Stimulated activated CD8-positive, alpha-beta memory T cell treated with anti-CD3 and anti-CD28 coated beads, Interleukin-7, amount 100 ng/mL, for 1 hour (primary cell): ENCODE results near the gene CDON.

Experiments
- DNase-seq, 2 donors: peaks; one replicate each; pipeline ENCODE4 v3.0.0-alpha.2; 2020; ENCODE audit warnings: low read depth in 2 of 2

Gene CDON

GRCh38 chr11:125956391-125957134, 106.1 kb downstream of the CDON start:
- DNase-seq, result no peak

GRCh38 chr11:125955856-125956255, 106.8 kb downstream of the CDON start:
- DNase-seq, result no peak

DNA sequence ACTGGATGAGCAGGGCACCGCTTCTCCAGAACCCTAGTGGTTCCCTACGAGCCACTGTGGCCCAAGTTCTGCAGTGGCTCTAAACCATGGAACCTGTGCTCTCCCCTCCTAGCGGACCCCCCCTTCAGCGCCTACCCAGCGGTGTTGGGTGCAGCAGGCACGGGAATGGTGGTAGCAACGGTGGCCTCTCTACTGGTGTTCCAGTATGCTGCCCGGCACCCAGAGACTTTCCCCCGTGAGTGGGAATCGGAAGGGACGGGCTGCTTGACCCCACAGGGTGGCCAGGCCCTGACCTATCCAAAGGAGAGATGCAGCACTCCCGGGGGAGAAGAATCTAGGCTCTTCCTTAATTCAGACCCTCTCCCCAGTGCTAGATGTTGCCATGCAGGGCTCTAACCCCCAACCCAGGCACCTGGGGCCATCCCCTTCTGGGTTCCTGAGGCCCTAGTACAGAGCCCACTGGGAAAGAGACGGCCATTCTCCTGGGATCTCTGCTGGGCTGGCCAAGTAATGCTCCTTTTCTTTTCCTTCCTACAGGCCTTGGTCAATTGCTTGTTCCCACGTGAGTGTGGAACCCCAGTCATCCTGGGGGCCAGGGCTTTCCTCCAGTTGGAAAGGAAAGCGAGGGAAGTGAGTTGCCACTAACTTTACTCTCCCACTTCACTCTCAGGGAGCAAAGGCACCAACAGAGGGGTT, 107.6 kb downstream of the CDON start:
- no peak for DNase-seq

DNA sequence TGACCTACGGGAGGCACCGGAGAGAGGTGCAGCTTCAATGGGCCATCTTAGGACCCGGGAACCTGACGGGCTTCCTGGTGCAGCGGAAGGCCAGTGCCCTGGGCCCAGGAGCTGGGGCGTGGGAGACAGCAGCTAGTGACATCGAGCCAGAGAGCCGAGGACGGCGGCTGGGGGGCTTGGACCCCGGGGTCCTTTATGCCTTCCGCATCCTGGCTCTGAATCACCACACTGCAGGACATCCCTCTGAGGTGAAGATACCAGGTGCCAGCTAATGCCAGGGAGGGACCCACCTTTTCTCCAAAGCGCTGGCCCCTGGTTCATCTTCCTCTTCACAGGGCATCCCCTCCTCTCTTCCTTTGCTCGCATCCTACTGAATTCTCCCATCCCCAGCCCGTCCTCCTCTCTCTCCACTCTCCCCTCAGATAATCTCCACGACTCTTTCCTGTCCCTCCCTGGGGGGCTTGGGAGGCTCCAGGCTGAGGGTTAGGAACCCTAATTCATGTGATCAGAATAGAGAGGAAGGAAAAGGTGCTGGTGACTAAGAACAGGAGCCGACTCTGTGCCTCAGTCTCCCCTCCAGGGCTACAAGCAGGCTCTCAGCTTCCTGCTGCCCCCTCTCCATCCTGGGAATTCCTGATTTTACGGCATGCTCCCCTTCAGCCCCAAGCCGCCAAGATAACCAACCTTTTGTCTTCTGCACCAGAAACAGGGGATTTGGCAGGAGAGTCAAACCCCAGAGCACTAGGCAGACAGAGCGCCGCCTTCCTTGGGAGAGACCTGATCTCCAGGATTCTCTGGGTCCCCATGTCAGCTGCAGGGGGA, 108.3 kb downstream of the CDON start:
- DNase-seq, result no peak

- DNase-seq, result no peak
These were observed 109.2 kb downstream of the CDON start for GRCh38 chr11:125953401-125953935.

- no peak for DNase-seq
These were observed 109.7 kb downstream of the CDON start for GRCh38 chr11:125952973-125953372.

DNA sequence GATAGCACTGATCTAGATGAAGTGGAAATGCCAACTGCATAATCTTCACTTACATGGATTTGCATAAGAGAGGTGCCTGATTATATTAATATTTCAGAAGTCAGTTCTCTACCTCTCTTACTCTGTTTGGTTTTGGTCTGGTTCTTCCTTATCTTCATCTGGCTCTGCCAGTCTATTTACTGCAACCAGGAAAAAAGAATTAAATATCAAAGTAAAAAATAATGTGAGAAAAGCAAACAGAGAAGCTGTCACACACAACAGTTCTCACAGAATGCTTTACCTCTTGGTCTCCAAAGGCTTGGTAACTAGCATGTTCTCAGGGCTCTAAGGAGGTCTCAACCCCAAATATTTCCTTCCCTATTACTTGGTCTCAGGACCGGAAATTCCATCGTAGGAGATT, 110.1 kb downstream of the CDON start:
- DNase-seq, result no peak

- DNase-seq, result no peak
These were observed 110.9 kb downstream of the CDON start for GRCh38 chr11:125951731-125952130.

DNA sequence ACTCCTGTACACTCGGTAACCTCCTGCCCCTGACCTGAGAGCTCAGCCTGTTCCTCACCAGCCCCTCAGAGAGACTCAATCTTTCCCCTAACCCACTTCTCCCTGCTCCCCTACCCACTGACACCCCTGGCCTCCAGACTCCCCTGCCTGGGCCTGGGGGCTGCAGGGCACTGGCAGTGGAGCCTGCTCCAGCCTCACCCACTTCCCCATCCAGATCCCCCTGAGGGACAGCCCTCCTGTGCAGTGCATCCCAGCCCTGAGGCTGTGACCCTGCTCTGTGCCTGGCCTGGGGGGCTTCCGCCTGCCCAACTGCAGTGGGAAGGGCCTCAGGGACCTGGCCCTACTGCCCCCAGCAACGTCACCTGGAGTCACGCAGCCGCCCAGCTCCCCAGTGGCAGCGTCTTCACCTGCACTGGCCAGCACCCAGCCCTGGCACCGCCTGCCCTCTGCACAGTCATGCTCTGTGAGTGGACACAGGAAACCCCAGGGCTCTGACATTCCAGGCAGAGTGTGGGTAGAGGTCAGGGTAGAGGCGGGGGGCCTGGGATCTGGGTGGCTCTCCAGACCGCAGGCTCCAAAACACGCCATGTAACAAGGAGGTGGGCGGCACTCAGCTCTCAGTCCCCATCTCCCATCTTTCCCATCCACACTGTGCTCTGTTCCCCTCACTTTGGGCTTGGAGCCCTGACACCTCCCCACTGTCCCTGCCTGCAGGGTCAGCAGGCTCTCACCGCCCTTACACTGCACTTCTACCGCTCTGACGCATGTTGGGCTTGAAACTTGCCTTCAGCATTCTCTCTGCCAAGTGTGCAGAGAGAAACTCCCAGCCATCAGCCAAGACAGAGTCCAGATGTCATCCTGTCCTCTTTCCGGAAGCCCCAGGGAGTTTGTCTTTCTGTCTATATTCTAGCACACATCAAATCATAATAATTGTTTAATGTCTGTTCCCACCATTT, 111.7 kb downstream of the CDON start:
- DNase-seq, result no peak

DNA sequence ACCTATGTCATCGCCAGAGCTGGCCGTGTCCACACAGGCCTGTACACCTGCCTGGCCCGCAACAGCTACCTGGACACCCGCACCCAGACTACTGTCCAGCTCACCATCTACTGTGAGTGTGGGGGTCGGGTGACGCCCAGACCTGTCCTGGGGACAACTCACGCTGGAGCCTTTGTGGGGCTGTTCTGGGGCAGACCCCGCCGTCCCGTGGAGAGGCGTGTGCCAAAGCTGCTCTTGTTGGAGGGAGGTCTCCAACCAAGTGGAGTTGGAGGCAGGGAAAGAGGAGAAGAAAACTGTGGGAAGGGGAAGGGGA, 112.5 kb downstream of the CDON start:
- no peak for DNase-seq

DNA sequence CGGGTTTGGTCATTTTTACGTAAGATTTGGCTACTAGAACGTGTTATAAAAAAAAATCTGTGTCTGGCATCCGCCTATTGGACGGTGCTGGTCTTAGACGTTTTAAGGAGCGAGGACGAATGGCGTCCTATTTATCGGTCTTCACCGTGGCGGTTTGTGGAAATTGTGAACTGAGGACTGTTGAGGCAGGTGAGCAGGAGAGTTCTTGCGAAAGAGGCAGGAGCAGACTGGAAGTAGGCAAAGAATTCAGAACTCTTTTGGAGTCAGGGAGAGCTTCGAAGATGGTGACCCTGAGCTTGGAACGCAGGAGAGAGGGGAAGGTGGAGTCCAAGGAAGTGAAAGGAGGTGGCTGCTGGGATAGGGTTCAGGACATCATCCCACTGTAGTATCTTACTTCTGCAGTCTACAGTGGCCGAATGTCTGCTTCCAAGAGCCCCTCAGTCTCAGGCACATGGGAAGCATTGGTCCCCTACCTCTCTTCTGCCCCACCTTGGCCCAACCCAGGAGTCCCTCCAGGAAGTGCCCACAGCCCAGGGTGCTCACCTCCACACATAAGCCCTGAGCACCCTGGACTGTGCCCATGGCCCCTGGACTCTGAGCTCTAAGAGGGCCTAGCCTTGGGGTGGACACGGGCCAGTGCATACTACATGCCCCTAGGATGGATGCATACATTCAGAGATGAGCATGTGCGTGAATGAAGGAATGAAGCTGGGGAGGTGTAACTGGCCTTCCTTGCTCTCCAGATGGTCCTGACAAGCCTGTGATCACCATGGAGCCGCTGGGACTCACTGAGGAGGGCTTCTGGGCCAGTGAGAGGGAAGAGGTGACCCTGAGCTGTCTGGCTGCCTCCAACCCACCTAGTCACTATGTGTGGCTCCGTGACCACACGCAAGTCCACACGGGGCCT, 113.1 kb downstream of the CDON start:
- no peak for DNase-seq

DNA sequence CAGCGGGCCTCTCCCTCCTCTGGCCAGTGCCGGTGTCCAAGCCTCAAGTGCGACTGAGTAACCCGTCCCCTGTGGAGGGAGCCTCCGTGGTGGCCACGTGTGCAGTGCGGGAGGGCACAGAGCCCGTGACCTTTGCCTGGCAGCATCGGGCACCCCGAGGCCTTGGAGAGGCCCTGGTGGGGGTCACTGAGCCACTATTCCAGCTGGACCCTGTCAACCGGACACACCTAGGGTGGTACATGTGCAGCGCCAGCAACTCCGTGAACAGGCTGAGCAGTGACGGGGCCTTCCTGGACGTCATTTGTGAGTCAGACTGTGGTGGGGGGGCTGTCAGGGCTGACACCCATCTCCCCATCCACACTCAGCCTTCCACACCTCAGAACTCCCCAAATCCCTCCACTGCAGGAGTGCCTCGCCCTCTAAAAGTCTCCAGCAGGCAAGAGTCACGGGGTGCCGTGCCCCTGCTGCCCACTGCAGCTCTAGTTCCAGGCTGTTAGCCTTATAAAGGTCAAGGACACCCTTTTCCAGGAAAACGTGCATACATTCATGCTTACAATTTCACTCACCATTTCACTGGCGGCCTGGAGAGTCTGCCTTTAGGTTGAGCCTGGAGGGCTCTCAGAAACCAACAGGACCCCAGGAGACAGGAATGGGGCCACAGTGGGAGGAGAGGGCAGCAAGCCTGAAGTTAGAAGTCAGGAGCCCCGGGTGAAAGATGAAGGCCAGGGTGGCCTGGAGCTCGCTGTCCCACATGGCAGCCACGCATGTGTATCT, 114.2 kb downstream of the CDON start:
- DNase-seq, result no peak

DNA sequence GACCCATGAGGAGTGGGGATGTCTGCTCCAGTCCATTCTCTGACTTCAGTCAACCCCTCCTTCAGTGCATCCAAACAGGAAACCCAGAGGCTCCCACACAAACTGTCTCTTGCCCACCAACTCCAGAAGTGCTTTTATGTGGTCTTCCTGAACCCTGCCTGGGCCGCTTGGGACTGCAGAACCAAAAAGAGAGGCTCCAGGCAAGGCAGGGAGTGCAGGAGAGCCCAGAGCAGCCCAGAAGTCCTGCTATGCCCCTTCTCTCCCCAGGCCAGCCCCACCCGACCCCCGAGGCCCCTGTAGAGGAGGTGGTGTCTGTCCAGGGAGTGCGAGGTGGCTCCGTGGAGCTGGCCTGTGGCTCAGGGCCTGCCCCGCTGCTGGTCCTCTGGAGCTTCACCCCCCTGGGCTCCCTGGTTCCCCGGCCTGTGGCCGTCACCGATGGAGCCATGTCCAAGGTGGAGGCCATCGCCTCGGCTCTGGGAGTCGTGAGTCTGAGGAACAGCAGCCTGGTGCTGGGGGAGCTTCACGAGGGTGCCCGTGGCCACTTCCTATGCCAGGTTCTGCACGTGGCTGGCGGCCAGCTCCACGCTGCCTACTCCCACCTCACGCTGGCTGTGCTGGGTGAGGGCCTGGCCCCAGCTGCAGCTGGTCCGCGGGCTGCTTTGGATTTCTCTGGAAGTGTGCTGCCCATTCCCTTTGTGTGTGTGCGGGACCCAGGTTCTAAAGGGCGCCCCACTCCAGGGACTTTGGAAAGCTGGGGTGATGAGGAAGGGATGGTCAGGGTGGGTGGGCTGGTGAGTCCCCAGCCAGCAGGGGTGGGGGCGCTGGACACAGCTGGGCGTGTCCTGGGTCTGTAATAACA, 115.0 kb downstream of the CDON start:
- no peak for DNase-seq

- DNase-seq, result no peak
These were observed 115.8 kb downstream of the CDON start for GRCh38 chr11:125946712-125947418.

DNA sequence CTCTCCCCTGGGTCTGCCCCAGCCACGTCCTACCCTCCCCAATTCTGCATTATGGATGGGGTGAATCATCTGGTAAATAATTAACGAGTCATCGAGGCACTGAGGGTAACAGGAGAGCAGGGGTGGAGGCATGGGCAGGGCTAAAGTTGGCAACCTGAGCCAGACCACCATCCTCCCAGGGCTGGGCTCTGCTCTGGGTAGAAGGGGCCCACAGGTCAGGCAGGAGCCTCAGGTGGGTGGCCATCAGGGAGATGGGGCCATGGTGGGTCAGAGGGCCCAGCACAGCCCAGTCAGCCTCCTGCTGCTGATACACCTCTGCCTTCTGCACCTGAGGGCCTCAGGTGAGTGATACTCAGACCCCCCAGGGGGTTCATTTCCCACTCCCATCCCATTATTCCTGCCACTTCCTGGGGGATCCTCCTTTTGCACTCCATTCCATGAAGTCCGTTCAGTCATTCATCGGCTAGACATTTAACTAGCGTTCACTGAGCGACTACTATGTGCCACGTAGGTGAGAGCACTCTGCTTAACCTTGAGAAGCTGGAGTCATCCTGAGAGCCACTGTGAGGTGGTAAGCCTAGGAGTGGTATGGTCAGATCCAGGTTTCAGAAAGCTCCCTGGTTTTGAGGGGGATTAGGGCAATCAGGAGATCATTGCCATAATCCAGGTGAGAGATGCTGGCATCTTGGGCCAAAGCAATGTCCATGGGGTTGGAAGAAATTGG, 116.7 kb downstream of the CDON start, which contains the start of gene VSIG10L2:
VSIG10L2 (plus strand) TSS at position 248 of the 724 bp plus-strand sequence; CDS start at position 260, 12 bp downstream.
- DNase-seq, result no peak

- no peak for DNase-seq
These were observed 117.5 kb downstream of the CDON start for GRCh38 chr11:125945011-125945796.
